CD14-positive monocyte (primary cell): ENCODE measurements around the gene ERCC1. TPM values are rescaled to one million over a fixed set of nuclear protein-coding genes. Genes with fewer than 3 reads are reported as not detected.

Experiments
- DNase-seq, 3 donors: peaks; one replicate each; pipeline ENCODE4 v3.0.0-alpha.2; 2011 to 2022
- H2AFZ ChIP-seq: 2 replicates; pipeline ENCODE4 v1.6.0; 2012; ENCODE audit warnings: mild to moderate bottlenecking, low read depth, low read length, inconsistent platforms; ENCODE audit not compliant: insufficient read depth, poor library complexity, severe bottlenecking
- H3K27ac ChIP-seq, 2 donors: 1 replicate in 1 of 2; 2 replicates in 1 of 2; pipeline ENCODE4 v1.5.1; 2012 to 2013; ENCODE audit warnings: low read length in 2 of 2, control low read depth in 1 of 2, inconsistent platforms in 1 of 2, low read depth in 1 of 2, mild to moderate bottlenecking in 1 of 2
- H3K27me3 ChIP-seq, 2 donors: one replicate each; pipeline versions ENCODE4 v1.6.0 to v1.6.1; 2011 to 2013; ENCODE audit warnings: low read length in 2 of 2; ENCODE audit not compliant: control insufficient read depth in 2 of 2, insufficient read depth in 2 of 2
- H3K36me3 ChIP-seq, 2 donors: replicated peaks in 1 of 2; 1 replicate in 1 of 2; 2 replicates in 1 of 2; pipeline versions ENCODE4 v1.5.1 to v1.6.1; 2012 to 2013; ENCODE audit warnings: low read length in 2 of 2, control low read depth in 1 of 2, inconsistent platforms in 1 of 2, mild to moderate bottlenecking in 1 of 2; ENCODE audit not compliant: insufficient read depth in 2 of 2, control insufficient read depth in 1 of 2
- H3K4me1 ChIP-seq, 2 donors: 1 replicate in 1 of 2; 2 replicates in 1 of 2; pipeline versions ENCODE4 v1.5.1 to v1.6.1; 2012 to 2013; ENCODE audit warnings: low read length in 2 of 2, control low read depth in 1 of 2, inconsistent platforms in 1 of 2, mild to moderate bottlenecking in 1 of 2, moderate library complexity in 1 of 2; ENCODE audit not compliant: insufficient read depth in 2 of 2, control insufficient read depth in 1 of 2
- H3K4me2 ChIP-seq: replicated peaks from 2 replicates; pipeline ENCODE3; 2012; ENCODE audit warnings: low read length, moderate library complexity, mild to moderate bottlenecking; ENCODE audit not compliant: poor library complexity, severe bottlenecking; ENCODE audit errors: extremely low read depth
- H3K4me3 ChIP-seq, 3 experiments: fragments of 200-600 bp in 1 of 3; sonication (generic) in 1 of 3; replicated peaks in 1 of 3; 1 replicate in 2 of 3; 2 replicates in 1 of 3; pipeline ENCODE4 v1.5.1; 2011 to 2013; ENCODE audit warnings: low read length in 3 of 3, mild to moderate bottlenecking in 3 of 3, control low read depth in 2 of 3, low read depth in 2 of 3, inconsistent platforms in 1 of 3, moderate library complexity in 1 of 3
- H3K79me2 ChIP-seq: 2 replicates; pipeline ENCODE4 v1.6.0; 2012; ENCODE audit warnings: mild to moderate bottlenecking, control low read depth, inconsistent platforms, low read length, moderate library complexity; ENCODE audit not compliant: insufficient read depth
- H3K9ac ChIP-seq: 2 replicates; pipeline ENCODE4 v1.6.0; 2017; ENCODE audit warnings: low read length, mild to moderate bottlenecking; ENCODE audit not compliant: insufficient read depth, poor library complexity, severe bottlenecking
- H3K9me3 ChIP-seq, 2 donors: replicated peaks in 1 of 2; 1 replicate in 1 of 2; 2 replicates in 1 of 2; pipeline versions ENCODE4 v1.5.1 to v1.6.1; 2012 to 2013; ENCODE audit warnings: low read length in 2 of 2, control low read depth in 1 of 2; ENCODE audit not compliant: control insufficient read depth in 1 of 2, insufficient read depth in 1 of 2
- H4K20me1 ChIP-seq: 2 replicates; pipeline ENCODE4 v1.6.0; 2012; ENCODE audit warnings: mild to moderate bottlenecking, low read length, control low read depth, moderate library complexity; ENCODE audit not compliant: insufficient read depth
- H3K27ac Mint-ChIP-seq, 7 donors: one replicate each; pipeline ENCODE4 v1.8.0; 2020; ENCODE audit warnings: mild to moderate bottlenecking in 7 of 7, mixed read lengths in 7 of 7, moderate library complexity in 6 of 7, inconsistent platforms in 2 of 7
- H3K27me3 Mint-ChIP-seq, 3 donors: one replicate each; pipeline ENCODE4 v1.8.0; 2021 to 2022; ENCODE audit warnings: low read depth in 3 of 3, mild to moderate bottlenecking in 3 of 3, mixed read lengths in 3 of 3, moderate library complexity in 3 of 3, inconsistent platforms in 1 of 3
- H3K36me3 Mint-ChIP-seq, 2 donors: one replicate each; pipeline ENCODE4 v1.8.0; 2020; ENCODE audit warnings: mixed read lengths in 2 of 2, inconsistent platforms in 1 of 2, mild to moderate bottlenecking in 1 of 2
- H3K4me1 Mint-ChIP-seq: one replicate; pipeline ENCODE4 v1.8.0; 2020; ENCODE audit warnings: mild to moderate bottlenecking, mixed read lengths
- H3K4me3 Mint-ChIP-seq, 2 donors: one replicate each; pipeline ENCODE4 v1.8.0; 2020; ENCODE audit warnings: mild to moderate bottlenecking in 2 of 2, mixed read lengths in 2 of 2, moderate library complexity in 1 of 2
- H3K9me3 Mint-ChIP-seq, 7 donors: one replicate each; pipeline ENCODE4 v1.8.0; 2020 to 2022; ENCODE audit warnings: mixed read lengths in 7 of 7, mild to moderate bottlenecking in 6 of 7, moderate library complexity in 6 of 7, inconsistent platforms in 2 of 7
- WGBS: methylation state at CpG from one replicate; pipeline ENCODE4 v1.1.5; 2013; ENCODE audit warnings: missing lambda C conversion rate; ENCODE audit not compliant: insufficient coverage; 5-methylcytosine and 5-hydroxymethylcytosine counted together
- intact Hi-C, 2 donors: fragments of 100-400 bp; cut with micrococcal nuclease; formaldehyde crosslinking; loops; one replicate each; pipeline versions ENCODE4 v1.15.0 to v1.15.1; 2023
- polyA plus RNA-seq, 3 donors: library from polyadenylated mRNA; depleted of rRNA in 1 of 3; unstranded in 2 of 3; stranded (reverse) in 1 of 3; fragments of 300-500 nt in 2 of 3; fragments of >200 nt in 1 of 3; fragmentation: Illumina TruSeq in 2 of 3; gene quantifications; 1 replicate in 2 of 3; 2 replicates in 1 of 3; pipeline ENCODE4 v1.2.3, GENCODE V29; 2012 to 2021
- TF ChIP-seq, protein P1 (sequence below): fragments of 200-600 bp; IDR thresholded peaks from one replicate; pipeline ENCODE4 v1.8.0; 2022; ENCODE audit warnings: antibody characterized with exemption, mild to moderate bottlenecking

ERCC1 gene
- polyA plus RNA-seq, 3 donors, result 62.2 to 78.2 (median 74.6) TPM

DNA sequence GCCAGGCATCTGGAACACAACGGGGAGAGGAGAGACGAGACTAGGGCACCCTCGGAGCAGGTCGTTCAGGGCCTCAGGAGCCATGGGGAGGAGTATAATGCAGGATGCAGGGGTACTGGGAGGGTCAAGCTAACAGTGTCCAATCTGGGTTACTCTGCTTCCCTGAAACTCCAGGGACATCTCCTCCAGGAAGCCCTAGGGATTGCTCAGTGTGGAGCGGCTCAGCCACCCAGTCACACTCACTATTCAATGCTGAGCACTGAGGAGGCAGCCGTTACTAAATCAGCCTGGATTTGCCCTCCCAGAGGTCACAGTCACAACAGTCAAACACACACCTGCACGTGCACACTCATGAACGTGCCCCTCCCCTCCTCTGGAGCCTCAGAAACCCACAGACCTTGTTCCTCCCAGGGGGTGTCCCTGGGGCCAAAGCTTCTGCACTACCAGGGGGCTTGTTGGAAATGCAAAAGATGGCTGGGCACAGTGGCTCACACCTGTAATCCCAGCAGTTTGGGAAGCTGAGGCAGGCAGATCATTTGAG, 37.2 kb upstream of the ERCC1 start:
- Histone ChIP-seq H3K9me3 (no peaks in the 10 kb centered on the region), H3K4me3 (no peak overlapping the region), H3K4me2 (no peak overlapping the region), H3K79me2 (no peaks in the 10 kb centered on the region), H4K20me1 (no peaks in the 10 kb centered on the region), H3K36me3 (no peaks in the 10 kb centered on the region), H3K9ac (no peak overlapping the region), H3K4me1 (peaks cover 18 to 27% of the 10 kb centered on the region in 2 donors), H2AFZ (no peak overlapping the region), H3K27ac (no peak overlapping the region), H3K27me3 (no peaks in the 10 kb centered on the region)
- intact Hi-C loops, result no loop called here
- Mint-ChIP-seq H3K27ac (peak overlapping the region in 2 of 7 donors; percentile 43 to 71), H3K36me3 (peaks cover 0 to 3% of the 10 kb centered on the region in 2 donors), H3K4me1 (peaks cover 26% of the 10 kb centered on the region), H3K9me3 (peaks cover 0 to 3% (median 0%) of the 10 kb centered on the region in 7 donors), H3K27me3 (peaks cover 11 to 21% (median 19%) of the 10 kb centered on the region in 3 donors), H3K4me3 (no peak overlapping the region)
- TF ChIP-seq, protein P1, sequence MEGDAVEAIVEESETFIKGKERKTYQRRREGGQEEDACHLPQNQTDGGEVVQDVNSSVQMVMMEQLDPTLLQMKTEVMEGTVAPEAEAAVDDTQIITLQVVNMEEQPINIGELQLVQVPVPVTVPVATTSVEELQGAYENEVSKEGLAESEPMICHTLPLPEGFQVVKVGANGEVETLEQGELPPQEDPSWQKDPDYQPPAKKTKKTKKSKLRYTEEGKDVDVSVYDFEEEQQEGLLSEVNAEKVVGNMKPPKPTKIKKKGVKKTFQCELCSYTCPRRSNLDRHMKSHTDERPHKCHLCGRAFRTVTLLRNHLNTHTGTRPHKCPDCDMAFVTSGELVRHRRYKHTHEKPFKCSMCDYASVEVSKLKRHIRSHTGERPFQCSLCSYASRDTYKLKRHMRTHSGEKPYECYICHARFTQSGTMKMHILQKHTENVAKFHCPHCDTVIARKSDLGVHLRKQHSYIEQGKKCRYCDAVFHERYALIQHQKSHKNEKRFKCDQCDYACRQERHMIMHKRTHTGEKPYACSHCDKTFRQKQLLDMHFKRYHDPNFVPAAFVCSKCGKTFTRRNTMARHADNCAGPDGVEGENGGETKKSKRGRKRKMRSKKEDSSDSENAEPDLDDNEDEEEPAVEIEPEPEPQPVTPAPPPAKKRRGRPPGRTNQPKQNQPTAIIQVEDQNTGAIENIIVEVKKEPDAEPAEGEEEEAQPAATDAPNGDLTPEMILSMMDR, result no peak
- no peak for DNase-seq
- 69% methylated on average over 5 of the region's 8 CpGs for WGBS

DNA sequence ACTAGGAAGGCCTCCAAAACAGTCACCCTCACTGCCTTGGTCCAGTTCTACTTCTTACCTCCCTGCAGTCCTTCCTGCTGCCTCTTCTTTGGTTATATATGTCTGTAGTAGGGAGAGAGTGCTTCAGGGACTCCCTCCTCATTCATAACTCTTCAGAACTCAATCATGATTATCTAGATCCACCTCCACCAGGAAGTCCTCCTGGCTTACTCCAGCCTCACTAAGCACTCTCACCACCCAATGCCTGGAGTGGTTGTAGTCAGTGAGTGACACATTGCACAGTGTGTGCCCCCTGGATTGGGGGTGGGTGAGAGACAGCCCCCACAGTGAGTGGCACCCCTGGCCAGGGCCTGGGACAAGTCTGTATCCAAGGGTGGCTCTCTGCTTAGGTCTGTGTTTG, 34.1 kb upstream of the ERCC1 start:
- H3K4me2 ChIP-seq, result no peak overlapping the region

More for the DNA sequence above, 34.1 kb upstream of the ERCC1 start:
- intact Hi-C loops, result no loop called here
- H3K4me3 ChIP-seq, result no peak overlapping the region
- H3K4me1 ChIP-seq, result peaks cover 46 to 52% of the 10 kb centered on the region in 2 donors
- no peaks in the 10 kb centered on the region for H3K79me2 ChIP-seq
- H3K27me3 ChIP-seq, result no peaks in the 10 kb centered on the region
- H3K36me3 ChIP-seq, result no peaks in the 10 kb centered on the region
- peaks cover 40% of the 10 kb centered on the region for H3K4me1 Mint-ChIP-seq
- no peak for DNase-seq
- H3K9ac ChIP-seq, result no peak overlapping the region
- H4K20me1 ChIP-seq, result no peaks in the 10 kb centered on the region
- TF ChIP-seq, protein P1, result no peak
- H3K27ac ChIP-seq, result no peak overlapping the region
- no peak overlapping the region for H2AFZ ChIP-seq
- H3K9me3 Mint-ChIP-seq, result peaks cover 0 to 2% (median 0%) of the 10 kb centered on the region in 7 donors
- no peaks in the 10 kb centered on the region for H3K9me3 ChIP-seq
- no peak overlapping the region for H3K4me3 Mint-ChIP-seq
- H3K27ac Mint-ChIP-seq, result peak overlapping the region in 6 of 7 donors; percentile 16 to 99 (median 71)
- H3K36me3 Mint-ChIP-seq, result peaks cover 0 to 3% of the 10 kb centered on the region in 2 donors
- H3K27me3 Mint-ChIP-seq, result peaks cover 5 to 12% (median 10%) of the 10 kb centered on the region in 3 donors
